HG03442 (cell line): ENCODE data around the gene RAB6A.
"Not testable (repeated sequence)": the region's sequence is repeated elsewhere in the genome, so short reads cannot be mapped to it uniquely, and the experiment has no call there.

Experiments
- ATAC-seq: cut with Tn5 transposase; IDR thresholded peaks from one replicate; pipeline ENCODE4 v1.9.1; 2021; ENCODE audit warnings: mild to moderate bottlenecking, moderate library complexity; ENCODE audit not compliant: unreplicated experiment

The RAB6A gene

DNA sequence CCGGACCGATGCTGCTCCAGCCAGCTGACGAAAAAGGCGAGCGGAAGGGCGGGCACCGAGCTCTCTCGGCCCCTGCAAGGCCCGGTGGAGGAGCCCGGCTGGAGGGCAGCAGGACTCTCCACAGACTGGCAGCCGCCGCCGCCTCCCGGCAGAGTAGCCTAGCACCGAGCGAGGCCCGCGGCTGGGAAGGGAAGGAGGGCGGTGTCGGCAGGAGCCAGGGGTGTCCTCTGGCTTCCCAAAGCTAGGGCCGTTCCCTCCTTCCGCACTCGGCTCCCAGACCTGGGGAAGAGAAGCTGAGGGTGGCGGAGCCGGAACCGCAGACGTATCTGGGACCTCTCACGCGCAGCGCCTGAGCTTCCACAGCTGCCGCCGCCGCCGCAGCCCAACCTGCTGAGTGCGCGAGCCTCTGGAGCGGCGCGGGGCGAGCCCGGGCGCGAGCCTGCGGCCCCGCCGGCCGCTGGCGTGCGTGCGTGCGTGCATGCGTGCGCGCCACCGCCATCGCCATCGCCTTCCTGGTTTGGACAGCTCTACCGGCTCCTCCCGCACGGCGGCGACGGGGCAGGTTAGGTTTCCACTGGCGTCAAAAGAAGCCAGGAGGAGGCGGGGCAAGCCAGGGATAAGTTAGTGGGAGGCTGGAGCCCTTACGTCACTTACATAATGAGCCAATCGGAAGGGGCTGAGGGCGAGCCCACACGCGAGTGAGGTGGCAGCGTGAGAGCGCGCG is at the start of gene RAB6A:
Gene RAB6A, minus strand, starts transcription at position 396 of the 724 bp plus-strand sequence. CDS start 439 bp downstream, outside the sequence.
- ATAC-seq, result peak; percentile 91

DNA sequence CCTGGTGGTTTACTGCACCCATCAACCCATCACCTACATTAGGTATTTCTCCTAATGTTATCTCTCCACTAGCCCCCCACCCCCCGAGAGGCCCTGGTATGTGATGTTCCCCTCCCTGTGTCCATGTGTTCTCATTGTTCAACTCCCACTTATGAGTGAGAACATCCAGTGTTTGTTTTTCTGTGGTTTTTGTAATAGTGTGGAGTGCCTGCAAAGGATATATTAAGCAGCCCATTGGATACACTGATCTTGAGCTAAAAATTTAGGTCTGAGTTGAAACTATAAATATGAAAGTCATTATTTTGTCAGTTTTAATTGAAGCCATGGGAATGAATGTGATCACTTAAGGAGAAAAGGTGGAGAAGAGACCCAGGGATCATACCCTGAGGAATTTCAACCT is 49.8 kb upstream of the RAB6A start:
- ATAC-seq, result no peak

DNA sequence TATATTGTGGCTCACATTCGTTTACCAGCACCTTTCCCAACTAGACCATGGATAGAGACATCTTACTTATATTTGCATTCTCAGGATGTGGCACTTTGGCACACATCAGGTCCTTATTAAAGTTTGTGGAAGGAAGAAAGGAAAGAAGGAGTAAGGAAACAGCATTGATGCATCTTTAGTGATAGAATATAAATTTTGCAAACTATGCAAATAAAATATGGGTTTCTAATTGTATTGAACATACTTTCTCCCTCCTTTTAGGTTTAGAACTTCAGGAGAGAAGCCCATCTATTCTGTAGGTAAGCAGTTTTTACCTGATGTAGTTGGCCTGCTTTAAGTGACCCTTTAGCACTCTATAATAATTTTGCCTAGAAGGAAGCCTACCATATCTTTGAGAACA is 47.2 kb upstream of the RAB6A start:
- ATAC-seq, result no peak

DNA sequence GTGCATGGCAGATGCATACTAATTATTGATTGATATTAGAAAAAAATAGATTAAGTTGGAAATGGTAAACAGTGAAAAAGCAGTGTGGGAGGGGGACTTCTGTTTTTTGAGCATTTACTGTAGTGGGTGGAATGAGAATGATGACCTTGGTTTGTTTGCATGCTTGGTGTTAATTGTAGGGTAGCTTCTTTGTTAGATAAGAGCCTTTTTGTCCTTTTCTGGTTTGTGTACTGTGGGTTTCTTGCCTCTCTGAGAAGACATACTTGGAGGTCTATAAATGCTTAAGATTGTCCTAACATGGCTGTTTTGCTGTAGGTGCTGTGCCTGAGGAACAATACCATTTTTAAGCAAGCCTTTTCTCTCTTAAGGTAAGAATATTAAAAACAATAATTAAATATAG is 43.8 kb upstream of the RAB6A start:
- ATAC-seq, result no peak

DNA sequence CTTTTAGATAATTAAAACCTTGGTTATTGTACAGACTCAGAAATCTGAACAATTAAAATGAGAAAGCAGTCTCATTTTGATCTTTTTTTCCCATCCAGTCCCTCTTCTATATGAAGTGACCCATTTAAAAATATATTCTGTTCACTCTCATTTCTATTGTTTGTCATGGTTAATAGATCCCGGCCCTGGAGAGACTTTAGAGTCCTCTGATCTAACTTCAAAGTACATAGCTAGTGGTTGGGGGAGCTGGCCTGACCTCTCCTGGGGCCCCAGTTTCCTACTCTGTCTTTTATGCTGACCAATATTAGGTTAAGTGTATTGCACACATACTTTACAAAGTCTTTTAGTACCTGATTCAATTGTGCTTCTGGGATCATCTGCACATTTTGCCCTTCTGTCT is 40.3 kb upstream of the RAB6A start:
- ATAC-seq, result no peak

DNA sequence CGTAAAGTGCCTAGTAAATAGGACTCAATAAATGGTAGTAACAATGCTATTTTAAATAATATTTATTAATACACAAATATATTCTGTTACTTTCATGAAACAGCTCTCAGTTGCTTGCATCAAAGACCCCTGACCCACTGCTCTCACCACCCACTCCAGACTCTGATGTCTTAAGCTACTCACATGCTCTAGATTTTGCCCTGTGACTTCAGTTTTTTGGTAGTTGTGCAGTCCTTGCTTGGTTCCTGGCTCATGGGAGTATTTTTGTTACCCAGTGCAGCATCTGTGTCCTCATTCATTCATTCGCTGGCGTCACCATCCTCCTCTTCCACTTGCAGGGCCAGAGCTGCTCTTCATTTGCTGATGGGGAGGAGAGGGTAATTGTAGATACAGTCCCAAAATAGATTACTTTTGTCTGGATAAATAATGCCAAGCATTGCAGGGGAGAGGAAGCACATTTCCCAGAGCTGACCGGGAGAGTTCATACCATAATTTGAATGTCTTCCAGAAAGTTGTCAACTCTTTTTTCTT is 39.5 kb upstream of the RAB6A start:
- ATAC-seq, result no peak

DNA sequence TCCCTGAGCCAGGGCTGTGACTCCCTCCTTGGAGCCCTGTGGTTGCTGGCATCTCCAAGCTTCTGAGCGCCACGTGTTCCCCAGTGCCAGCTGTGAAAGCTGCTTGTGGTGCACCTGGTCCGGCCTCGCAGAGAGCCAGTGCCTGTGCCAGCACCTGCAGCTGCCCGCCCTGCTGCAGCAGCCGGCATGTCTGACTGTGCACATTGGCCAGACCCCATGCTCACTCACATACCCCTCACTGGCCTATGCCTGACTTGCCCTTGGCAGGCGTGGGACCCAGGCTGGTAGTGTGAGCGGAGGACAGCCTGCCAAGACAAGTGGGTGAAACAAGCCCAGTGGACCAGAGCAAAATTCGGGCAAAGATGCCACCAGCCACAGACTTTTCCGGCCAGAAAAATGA is 36.6 kb upstream of the RAB6A start:
- ATAC-seq, result no peak

DNA sequence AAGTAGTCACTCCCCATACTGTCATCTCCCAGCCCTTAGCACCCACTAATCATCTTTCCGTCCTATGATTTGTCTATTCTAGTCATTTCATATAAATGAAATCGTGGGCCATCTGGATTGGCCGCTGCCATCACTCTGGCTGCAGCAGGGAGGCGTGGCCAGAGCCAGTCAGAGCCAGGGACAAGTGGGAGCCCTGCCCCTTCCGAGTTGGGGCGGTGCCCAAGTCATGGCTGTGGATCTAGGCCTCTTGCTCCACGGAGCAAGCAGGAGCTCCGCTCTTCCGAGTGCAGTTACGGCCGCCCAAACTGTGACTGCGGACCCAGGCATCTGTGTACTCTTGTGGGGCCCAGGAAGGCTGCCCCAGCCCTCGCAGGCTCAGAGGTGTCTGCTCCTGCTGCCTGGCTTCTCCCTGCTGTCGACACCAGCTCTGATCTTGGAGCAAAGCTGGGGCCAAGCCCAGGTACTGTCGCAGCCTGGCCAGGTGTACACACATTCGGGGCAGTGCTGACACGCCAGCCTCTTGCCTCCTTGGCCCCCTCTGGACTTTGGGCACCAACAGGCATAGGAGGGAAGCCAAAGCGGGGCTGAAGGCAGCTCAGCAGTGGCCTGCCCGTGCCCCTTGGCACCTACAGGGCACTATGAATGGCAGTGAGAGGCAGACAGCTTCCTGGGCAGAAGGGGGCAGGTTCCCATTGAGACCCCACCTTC is 35.2 kb upstream of the RAB6A start:
- ATAC-seq, result no peak

DNA sequence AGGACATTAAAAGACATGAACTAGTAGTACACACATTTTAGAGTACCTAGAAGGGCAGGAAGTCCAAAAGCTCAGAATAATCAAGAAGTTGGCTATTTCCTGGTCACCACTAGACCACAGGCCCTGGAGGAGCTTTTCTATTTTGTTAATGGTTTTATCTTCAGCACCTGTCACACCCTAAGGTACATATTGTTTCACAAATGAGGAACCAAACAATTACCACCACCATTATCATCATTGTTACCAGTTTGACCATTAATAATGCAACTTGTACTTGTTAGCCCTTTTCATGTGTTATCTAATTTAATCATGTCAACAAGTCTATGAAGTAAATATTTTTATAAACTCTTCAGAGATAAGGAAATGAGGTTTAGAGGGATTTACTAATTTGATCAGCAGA is 31.7 kb upstream of the RAB6A start:
- ATAC-seq, result no peak

DNA sequence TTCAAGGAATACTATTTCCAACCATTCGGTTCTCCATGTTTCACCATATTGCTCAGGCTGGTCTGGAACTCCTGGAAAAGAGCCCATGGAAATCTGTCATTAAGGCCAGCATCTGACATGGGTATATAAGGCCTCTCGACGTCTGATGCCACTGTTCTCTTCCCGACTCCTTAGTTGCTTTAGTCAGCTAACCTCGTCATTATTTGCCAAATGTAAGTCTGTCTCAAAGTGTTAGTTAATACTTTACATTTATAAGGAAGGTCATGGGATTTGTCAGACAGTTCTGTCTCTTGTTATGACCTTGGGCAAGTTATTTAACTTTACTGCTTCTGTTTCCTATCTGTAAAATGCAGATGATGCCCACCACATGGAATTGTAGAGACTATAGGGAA is 28.4 kb upstream of the RAB6A start:
- ATAC-seq, result no peak

DNA sequence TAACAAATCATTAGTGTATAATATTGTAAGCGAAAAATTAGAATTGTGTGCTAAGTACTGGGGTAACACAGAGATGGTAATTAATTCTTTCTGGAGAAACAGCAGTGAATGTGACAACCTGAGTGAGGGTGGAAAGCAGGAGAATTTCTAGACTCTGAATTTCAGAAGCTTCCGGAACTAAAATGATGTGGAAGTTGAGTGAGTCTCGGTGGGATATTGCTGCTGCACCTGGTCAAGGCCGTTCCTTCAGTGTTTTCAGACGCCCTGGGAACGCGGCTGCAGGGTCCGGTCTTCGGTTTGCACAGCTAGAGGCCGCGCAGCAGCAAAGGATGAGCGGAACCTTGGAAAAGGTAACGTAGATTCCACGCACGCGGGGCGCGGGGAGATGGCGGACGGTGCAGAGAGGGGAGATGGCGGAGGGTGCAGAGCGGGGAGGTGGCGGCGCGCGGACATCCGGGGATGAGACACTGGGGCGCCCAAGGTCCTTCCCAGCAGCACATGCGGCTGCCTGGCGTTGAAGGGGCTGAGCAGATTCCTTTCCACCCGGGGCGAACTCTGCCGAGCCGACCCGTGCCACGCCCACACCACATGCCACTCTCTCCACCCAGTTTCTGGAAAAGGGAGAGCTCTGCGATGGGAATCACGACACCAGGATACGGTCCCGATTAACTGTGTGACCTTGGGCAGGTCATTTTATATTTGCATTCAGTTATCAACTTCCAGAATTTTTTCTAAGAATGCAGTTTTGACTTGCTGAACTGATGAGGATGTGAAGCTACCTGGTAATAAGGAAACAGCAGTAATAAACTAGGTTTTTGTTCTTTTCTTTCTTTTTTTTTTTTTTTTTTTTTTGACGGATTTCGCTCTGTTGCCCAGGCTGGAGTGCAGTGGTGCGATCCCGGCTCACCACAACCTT is 27.0 kb upstream of the RAB6A start, which contains the start of gene MRPL48:
Gene MRPL48, plus strand, starts transcription at position 232 of the 916 bp plus-strand sequence. Its CDS starts 98 bp downstream, at position 330.
- ATAC-seq, result peak; percentile 93

DNA sequence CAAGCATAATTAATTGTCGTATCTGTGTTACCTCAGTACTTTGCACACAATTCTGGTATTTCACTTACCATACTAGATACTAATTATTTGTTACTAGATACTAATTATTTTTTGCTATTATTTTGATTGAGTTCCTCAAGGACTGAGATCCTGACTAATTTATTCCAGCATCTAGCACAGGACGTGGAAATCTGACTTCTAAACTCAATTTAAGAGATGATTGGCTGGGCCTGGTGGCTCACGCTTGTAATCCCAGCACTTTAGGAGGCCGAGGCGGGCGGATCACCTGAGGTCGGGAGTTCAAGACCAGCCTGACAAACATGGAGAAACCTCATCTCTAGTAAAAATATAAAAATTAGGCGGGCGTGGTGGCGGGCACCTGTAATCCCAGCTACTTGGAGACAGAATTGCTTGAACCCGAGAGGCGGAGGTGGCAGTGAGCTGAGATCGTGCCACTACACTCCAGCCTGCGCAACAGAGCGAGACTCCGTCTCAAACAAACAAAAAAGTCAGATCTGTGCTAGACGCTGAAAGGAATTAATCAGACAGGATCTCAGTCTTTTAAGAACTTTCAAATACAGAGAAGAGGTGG is 26.3 kb upstream of the RAB6A start:
- no peak for ATAC-seq

DNA sequence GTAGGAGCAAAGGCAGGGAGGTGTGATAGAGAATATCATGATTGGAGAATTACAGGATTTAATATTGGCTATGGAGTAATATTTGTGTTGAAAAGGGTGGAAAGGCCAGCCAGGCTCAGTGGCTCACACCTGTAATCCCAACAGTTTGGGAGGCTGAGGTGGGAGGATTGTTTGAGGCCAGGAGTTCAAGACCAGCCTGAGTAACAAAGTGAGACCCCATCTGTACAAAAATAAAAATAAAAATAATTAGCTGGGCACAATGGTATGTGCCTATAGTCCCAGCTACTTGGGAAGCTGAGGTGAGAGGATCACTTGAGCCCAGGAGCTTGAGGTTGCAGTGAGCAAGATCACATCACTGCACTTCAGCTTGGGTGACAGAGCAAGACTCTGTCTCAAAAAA is 24.6 kb upstream of the RAB6A start:
- ATAC-seq, result not testable (repeated sequence)

DNA sequence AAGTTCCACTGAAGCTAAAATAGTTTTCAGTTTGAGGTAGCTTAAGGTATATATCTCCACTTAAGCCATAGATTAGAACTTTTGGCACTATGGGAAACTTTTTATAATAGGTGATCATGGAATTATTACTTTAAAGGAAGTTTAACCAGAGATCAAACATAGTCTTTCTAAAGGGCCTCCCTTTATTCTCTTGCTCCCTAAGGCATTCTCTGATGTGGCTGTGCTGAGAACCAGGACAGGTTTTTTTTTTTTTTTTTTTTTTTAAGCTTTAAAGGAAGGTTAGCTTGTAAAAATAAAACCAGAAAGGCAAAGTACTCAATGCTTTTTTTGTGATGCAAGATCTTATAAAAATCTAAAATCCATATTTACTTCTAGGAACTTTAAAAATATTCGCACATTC is 23.9 kb upstream of the RAB6A start:
- no peak for ATAC-seq

DNA sequence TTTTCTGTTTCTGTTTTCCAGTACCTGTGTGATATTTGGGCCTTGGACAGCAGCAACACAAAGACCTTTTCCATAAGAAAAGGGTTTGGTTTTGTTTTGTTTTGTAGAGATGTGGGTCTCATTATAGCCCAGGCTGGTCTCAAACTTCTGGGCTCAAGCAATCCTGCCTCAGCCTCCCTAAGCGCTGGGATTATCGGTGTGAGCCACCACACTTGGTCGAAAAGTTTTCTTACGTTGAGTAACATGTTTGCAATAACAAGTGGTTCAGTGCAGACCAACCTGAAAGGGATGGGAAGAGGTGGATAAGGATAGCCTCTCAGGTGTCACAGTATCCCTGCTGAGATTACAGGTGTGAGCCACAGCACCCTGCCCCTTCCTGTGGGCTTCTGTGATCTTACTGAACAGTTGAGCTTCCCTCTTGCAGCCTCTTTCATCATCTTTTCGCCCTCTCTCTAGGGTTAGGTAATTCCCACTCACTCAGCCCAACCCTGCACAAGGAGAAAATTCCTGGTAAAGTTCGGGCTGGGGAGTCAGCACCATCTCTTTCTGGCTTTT is 23.3 kb upstream of the RAB6A start:
- ATAC-seq, result no peak

DNA sequence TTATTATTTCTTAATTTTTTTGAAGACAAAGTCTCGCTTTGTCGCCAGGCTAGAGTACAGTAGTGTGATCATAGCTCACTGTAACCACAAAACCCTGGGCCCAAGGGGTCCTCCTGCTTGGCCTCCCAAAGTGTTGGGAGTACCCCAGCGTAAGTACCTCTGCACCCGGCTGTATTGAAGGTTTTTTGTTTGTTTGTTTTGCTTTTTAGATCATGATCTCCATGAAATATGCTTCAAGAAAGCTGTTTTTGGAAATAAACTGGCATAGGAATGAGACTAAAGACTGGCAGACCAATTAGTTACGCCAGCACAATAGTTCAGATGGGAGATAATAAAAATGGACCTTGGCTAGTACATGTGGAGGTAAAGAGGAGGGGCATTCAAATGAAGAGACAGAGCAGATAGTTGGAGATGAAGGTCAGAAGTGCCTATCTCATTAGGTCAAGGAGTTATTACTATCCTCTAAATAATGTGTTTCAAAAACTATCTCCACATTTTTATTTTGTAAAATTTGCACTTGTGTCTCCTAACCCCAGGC is 22.7 kb upstream of the RAB6A start:
- ATAC-seq, result no peak

DNA sequence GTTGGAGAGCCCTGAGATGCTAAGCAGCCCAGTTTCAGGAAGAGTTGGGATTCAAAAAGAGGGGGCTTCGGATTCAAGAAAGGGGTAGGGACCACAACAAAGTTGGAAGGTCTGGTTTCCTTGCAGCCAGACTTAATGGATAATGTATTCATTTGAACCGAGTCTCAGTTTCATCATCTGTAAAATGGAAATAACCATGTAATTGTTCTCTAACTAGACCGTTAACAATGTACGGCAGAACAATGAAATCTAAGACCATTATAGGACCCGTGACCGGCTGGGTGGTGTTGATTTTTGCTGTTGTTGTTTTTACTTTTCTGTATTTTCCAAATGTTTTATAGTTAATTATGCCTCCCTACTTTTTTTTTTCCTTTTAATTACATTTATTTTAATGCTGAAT is 20.4 kb upstream of the RAB6A start:
- ATAC-seq, result no peak

DNA sequence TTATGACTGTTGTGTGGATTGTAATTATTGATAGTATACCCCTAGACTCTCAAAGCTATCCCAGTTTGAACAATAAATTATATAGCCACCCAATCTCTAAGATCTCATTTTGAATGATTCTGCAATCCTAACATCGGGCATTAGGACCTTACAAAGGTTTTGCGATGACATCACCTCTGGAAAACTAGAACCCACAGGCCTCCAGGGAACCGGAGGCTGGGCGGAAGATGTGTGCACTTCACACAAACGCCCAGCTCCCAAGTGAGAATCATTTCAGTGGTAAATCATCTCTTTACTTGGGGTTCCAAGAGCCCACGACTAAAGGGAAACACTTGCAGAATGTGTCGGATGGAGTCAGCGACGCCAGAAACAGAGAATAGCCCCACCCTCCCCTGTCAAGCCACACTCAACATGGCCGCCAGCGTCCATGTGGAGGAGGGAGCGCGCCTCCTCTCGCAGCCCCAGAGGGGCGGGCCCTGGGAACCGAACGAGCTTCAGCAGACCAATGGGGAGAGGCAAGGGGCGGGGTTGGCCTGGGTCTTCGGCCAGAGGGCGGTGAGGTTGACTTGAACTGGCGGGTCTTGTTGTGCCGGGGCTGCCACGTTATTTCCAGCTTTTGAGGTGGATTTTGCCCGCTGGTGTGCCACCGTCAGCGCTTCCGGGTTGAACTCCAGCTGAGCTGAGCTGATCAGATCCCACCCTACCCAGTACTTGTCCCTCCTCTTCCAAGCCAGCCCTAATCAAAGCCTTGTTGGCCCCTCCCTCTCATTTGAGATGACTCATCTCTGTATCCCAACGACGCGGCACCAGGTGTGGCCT is 18.4 kb upstream of the RAB6A start:
- peak; percentile 97 for ATAC-seq

DNA sequence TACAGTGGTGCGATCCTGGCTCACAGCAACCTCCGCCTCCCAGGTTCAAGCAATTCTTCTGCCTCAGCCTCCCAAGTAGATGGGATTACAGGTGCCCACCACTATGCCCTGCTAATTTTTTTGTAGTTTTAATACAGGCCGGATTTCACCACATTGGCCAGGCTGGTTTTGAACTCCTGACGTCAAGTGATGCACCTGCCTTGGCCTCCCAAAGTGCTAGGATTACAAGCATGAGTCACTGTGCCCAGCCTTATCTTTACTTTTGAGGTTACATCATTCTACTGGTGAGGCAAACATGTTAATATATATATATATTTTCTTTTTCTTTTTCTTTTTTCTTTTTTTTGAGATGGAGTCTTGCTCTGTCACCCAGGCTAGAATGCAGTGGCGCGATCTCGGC is 9.9 kb upstream of the RAB6A start:
- not testable (repeated sequence) for ATAC-seq
